Stimulated activated CD4-positive, alpha-beta T cell treated with anti-CD3 and anti-CD28 coated beads, Interleukin-12 subunit alpha, Interleukin-12 subunit beta, amount 100 ng/mL, for 24 hours (primary cell): ENCODE results near the gene MKI67.
"Not testable (repeated sequence)": the region's sequence is repeated elsewhere in the genome, so short reads cannot be mapped to it uniquely, and the experiment has no call there.

Experiments
- DNase-seq, 2 experiments: peaks; one replicate each; pipeline ENCODE4 v3.0.0-alpha.2; 2020; ENCODE audit warnings: low read depth in 2 of 2

Gene MKI67

DNA sequence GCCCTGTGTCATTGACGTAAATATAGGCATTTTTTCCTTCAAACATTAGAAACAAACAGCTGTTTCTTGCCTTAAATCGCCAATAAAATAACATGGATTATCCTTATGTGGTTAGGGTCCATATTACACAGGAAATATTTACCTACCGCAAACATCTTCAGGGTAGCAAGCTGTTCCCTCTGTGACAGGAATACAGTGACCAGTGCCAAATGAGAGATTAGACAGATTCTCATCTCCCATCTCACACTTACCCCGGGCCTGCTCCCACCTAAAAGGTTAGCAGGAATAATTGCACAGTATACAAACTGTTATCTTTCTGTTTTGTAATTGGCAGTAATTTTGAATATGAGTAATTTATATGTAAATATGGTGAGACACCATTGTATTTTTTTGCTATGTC lies 16.5 kb downstream of the MKI67 start:
- no peak for DNase-seq

GRCh38 chr10:128105383-128105782 lies 20.8 kb downstream of the MKI67 start:
- no peak for DNase-seq

GRCh38 chr10:128103229-128103714 lies 23.0 kb downstream of the MKI67 start:
- DNase-seq: no peak

DNA sequence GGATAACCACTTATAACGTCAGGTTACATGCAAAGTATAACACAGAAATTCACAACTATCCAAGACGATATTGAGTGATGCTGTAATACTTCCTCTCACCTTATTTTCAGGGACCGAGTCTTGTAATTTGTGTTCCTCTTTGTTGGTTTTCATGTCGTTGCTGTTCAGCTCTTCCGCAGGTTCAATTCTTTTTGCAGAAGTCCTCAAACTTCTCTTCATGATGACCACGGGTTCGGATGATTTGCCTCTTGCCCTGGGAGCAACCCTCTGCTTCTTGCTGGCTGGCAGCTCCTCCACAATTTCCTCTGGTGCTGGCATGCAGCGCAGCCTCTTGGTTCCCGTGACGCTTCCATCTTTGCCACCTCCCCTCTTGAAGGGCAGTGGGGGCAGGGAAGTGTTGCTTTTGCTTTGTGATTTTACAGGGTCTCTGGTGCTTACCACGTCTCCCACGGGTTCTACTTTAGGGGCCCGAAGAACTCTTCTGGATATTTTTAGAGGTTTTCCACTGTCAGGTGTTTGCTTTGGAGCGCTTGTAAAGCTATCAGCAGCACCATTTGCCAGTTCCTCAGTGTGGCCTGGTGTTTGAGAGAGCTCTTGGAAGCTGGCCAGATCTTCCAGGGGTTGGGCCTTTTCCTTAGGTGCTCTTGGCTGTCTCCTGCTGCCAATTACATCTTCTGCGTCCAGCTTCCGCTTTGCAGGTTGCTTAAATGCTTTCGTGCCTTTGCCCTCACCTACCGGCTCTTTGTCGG lies 23.6 kb downstream of the MKI67 start:
- DNase-seq: no peak

DNA sequence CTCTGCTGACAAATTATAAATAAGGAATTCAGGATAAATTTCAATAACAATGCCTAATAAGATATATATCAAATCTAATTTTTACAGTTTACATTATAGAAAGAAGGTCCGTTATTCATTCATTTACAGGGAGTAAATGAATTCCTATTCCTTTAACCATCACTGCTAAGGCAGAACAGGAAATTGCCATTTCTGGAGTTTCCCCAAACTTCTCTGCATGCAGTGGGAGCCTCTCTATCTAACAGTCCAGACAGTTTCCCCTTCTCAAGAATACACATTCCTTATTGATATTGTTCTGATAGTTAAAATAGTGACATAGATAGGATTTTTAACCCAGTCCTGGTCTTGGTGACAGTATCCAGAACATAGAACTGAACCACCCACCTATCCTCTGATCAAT lies 24.3 kb downstream of the MKI67 start:
- DNase-seq: no peak

- no peak for DNase-seq
Observed at GRCh38 chr10:128099901-128100300, 26.3 kb downstream of the MKI67 start.

- no peak for DNase-seq
Observed at GRCh38 chr10:128098631-128099030, 27.6 kb downstream of the MKI67 start.

GRCh38 chr10:128097783-128098182 lies 28.4 kb downstream of the MKI67 start:
- no peak for DNase-seq

DNA sequence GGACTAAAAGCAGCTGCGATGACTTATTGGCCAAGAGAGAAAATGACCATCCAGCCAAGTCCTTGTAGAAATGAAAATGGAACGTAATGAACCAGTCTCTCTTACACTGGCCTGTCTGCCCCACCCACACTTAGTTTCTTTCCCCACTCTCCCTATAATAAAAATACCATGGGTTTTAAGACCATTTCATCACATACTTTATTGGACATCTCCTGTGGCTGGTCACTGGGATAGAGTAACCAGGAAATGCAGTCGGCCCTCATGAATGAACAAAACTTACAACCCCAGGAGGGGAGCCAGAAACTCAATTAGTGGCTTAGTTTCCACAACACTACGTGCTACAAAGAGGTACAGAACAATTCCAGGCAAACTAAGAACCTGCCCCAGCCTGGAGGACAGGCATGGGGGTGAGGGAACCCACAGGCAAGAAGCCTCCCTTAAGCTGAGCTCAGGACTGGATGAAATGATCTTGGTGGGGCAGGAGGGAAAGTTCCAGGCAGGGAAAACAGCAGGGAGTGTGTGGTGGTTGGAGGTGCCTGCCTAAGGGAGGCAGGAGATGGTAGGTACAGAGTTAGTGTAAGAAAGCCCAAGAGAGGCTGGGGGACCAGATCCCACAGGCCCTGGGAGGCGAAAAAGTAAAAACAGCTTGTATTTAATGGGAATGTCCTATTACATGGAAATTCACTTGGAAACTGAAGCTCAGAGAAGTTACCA lies 29.6 kb downstream of the MKI67 start:
- no peak for DNase-seq

GRCh38 chr10:128095753-128096469 lies 30.3 kb downstream of the MKI67 start:
- no peak for DNase-seq

DNA sequence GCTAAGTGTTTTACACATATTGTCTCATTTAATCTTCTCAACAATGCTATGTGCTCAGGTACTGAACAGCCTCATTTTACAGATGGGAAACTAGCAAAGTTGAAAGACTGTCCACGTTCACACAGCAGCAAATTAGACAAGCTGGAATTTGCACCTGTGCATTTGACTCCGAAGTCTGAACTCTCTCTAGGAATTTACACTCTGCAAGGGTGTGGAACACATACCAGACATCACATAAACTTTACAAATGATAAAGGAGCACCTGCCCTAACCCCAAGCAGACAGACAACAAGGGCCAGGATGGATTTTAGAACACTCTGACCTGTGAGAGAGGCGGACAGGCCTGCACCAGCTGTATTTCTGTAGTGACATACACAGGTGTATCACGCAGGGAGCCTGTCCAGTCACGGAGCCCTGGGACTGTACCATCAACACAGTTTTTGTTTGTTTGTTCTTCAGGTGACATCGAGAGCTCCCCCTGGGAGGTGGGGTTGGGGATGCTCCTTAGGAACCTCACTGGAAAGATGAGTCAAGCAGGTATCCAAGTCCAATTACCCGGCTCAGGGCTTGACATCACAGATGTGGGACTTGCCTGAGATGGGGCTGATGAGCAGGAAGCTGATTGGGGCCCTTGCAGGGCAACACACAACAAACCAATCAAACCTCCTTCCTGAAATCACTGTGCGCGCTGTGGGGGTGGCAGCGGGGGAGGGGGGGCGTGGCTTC lies 31.0 kb downstream of the MKI67 start:
- no peak for DNase-seq

DNA sequence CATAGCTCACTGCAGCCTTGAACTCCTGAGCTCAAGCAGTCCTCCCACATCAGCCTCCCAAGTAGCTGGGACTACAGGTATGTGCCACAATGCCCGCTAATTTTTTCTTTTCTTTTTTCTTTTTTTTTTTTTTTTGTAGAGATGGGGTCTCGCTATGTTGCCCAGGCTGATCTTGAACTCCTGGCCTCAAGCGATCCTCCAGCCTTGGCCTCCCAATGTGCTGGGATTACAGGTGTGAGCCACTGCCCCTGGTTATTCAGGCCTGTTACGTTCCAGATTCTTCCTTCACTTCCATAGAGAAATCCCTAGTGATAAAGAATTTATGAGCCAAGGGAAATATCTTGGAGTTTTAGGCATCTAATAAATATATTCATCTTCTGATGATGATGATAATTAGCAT lies 31.6 kb downstream of the MKI67 start:
- not testable (repeated sequence) for DNase-seq

DNA sequence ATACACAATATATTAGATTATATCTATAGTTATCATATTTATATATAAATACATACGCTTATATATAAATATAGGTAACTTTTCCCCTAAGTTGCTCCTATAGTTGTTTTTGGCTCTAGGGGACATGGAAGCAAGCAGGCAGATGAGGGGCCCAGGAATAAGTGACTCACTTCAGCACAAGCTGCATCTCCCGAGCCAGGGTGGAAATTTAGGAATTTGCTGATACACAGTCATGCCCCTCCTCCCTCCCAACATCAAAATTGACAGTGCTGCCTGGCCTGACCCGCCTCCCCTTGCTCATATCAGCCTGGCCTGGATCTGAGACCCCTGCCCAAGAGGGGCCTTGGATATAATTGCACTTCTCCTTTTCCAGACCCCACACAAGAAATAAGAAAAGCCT lies 33.8 kb downstream of the MKI67 start:
- no peak for DNase-seq

- no peak for DNase-seq
Observed at GRCh38 chr10:128091636-128092210, 34.5 kb downstream of the MKI67 start.

DNA sequence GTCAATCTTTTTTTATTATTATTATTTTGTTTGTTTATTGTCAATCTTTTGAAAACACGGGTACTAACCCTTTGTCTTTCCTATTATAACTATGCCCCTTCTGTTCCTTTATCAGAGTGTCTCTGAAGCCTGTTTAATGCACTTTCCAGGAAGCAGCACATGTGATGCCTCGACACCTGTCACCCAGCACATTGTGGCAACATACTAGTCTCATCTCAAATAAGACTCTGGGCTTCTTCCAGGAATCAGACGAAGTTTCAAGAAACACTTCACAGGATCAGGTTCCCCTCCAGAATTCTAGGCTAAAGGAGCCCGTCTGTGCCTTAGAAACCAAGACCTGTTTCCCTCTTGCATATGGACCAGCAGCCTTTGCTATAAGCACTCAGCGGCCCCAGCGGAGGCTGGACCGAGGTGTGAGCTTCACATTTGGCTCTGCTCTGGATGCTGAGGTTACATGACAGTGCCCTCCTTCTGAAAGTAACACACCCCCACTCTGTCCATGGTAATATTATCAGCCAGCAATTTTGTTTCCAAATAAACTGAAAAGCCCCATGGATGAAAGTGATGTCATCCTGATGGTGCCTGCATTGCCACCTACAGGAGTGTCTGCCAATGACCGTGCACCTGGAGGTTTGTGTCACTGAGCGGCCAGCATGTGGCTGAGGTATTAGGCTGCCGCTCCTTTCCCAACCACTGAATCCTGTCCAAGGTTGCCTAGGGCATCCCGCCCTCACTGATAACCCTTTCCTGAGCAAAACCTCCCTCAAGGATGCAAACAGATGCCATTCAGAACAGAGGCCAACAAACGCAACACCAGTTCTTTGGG lies 38.1 kb downstream of the MKI67 start:
- DNase-seq: no peak

DNA sequence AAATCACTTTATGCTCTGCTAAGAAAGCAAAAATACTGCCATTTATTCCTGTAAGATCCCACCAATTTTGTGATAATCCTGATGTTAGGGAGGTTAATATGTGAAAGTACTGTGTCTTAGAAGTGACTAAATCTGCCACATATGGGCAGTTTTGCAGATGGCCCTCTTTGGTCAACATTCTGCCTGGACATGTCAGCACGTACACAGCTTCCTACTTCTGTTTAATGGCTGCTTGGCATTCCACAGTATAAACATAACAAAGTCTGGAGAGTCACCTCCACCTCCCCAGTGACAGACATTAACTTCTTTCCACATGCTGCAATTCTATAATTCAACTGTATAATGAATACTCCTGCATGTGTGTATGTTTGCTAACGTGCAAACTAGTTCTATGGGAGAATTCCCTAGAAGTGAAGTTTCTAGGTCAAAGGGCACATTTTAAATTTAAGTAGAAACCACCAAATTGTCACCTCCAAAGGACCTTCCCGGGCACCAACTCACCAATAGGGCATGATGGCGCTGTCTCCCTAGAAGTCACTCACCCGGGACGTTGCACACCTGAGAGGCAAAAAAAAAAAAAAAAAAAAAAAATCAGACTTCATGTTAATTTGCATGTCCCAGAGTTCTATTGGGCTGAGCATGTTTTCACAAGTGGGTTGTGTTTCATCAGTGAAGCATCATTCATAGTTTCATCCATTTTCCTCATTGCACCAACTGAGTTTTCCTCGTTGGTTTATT lies 38.9 kb downstream of the MKI67 start:
- no peak for DNase-seq

GRCh38 chr10:128086003-128086863 lies 40.0 kb downstream of the MKI67 start:
- no peak for DNase-seq

GRCh38 chr10:128084991-128085390 lies 41.2 kb downstream of the MKI67 start:
- DNase-seq: no peak

GRCh38 chr10:128084364-128084763 lies 41.9 kb downstream of the MKI67 start:
- no peak for DNase-seq
